GM21717 (cell line): ENCODE results near the gene ALPK3.
"Not testable (repeated sequence)": the region's sequence is repeated elsewhere in the genome, so short reads cannot be mapped to it uniquely, and the experiment has no call there.

Experiments
- ATAC-seq: cut with Tn5 transposase; IDR thresholded peaks from one replicate; pipeline ENCODE4 v1.9.1; 2021; ENCODE audit warnings: mild to moderate bottlenecking, moderate library complexity; ENCODE audit not compliant: unreplicated experiment

The ALPK3 gene

DNA sequence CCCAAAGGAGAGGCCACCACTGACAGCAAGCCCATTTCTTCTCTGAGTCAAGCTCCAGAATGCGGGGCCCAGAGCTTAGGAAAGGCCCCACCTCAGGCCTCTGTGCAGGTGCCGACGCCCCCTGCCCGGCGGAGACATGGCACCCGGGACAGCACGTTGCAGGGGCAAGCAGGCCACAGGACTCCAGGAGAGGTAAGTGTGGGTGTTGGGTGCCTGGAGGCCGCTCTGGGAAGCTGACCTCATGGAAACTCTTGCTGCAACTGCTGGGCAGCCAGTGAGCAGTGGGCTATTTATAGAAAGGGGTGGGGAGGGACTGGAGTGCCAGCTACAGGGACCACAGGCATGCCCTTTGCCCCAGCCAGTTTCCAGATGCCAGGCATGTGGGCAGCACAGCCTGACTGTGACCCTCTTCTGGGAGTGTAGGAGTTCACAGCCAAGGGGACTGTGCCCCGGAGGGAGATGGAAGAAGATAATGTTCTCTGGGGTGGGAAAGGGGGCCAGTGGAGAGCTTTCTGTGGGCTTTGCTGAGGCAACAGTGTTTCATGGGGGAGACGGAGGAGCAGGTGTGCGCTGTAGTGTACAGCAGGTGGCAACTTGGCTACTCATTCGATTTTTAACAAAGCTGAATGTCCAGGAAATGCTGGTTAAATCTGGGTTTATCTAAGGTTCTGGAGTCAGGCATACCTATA lies 23.7 kb downstream of the ALPK3 start:
- no peak for ATAC-seq

DNA sequence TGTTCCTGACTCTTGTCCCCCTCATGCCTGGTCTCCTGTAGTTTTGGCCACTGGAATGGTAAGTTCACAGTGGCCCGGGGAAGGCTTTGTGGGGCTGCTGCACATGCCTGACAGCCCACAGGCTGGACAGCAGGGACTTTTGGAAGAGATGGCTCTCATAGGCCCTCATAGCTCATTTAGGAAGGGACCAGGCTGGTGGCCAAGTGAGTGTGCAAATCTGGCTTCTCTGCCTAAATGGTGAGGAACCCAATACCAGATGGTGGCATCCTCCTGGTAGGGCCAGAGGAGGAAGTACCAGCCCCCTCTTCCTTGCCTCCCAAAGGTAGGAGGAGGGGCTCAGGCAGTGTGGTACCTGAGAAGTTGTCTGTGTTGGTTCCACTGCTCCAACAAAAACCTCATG lies 25.6 kb downstream of the ALPK3 start:
- no peak for ATAC-seq

- no peak for ATAC-seq
These were observed 27.8 kb downstream of the ALPK3 start for GRCh38 chr15:84844964-84845363.

DNA sequence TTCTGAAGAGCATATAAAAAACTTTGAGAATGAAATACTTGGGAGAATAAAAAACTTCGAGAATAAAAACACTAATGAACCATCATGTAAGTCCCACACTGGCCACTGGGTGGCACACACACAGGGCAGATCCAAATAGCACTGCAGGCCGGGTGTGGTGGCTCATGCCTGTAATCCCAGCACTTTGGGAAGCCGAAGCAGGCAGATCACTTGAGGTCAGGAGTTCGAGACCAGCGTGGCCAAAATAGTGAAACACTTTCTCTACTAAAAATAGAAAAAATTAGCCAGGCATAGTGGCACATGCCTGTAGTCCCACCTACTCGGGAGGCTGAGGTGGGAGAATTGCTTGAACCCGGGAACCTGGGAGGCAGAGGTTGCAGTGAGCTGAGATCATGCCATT lies 28.5 kb downstream of the ALPK3 start:
- not testable (repeated sequence) for ATAC-seq

GRCh38 chr15:84846269-84846668 lies 29.1 kb downstream of the ALPK3 start:
- ATAC-seq: no peak

- no peak for ATAC-seq
These were observed 30.2 kb downstream of the ALPK3 start for GRCh38 chr15:84847382-84847781.

DNA sequence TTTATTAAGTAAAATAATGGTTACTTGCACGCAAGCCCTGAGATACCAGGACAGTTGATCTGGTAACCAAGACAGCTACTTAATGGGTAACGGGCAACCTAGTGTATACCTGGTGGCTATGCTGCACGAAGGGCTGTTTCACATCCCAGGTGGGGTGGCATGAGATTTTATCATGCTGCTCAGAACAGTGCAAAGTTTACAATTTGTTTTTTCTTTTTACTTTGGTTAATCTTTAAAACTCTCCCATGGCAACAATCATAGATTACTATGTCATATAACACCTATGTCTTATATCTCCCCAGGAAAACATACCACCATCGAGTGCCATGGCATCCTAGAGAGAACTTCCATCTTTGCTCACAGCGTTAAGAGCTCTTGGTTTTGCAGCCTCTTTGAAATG lies 35.1 kb downstream of the ALPK3 start:
- no peak for ATAC-seq

- ATAC-seq: no peak
These were observed 38.0 kb downstream of the ALPK3 start for GRCh38 chr15:84855136-84855535.

GRCh38 chr15:84855765-84856164 lies 38.6 kb downstream of the ALPK3 start:
- ATAC-seq: no peak

DNA sequence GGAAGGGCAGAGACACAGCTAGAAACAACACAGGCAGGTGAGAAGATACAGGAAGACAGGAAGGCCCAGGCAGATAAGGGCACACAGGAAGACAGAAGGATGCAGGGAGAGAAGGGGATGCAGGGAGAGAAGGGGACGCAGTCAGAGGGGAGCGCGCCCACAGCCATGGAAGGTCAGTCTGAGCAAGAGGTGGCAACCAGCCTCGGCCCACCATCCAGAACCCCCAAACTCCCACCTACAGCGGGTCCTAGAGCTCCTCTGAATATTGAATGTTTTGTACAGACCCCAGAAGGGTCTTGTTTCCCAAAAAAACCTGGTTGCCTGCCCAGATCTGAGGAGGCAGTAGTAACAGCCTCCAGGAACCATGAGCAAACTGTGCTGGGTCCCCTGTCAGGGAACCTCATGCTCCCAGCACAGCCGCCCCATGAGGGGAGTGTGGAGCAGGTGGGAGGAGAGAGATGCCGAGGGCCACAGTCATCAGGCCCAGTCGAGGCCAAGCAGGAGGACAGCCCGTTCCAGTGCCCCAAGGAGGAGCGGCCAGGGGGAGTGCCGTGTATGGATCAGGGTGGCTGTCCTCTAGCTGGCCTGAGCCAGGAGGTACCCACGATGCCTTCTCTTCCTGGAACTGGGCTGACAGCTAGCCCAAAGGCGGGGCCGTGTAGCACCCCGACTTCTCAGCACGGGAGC lies 39.7 kb downstream of the ALPK3 start:
- no peak for ATAC-seq

DNA sequence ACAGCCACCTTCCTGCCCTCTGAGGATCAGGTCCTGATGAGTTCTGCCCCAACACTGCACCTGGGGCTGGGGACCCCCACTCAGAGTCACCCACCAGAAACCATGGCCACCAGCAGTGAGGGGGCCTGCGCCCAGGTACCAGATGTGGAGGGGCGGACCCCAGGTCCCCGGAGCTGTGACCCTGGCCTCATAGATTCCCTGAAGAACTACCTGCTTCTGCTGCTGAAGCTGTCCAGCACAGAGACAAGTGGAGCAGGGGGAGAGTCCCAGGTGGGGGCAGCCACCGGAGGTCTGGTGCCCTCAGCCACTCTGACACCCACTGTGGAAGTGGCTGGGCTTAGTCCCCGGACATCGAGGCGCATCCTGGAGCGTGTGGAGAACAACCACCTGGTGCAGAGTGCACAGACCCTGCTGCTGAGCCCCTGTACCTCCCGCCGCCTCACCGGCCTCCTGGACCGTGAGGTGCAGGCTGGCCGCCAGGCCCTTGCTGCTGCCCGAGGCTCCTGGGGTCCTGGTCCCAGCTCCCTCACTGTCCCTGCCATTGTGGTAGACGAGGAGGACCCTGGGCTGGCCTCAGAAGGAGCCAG lies 40.4 kb downstream of the ALPK3 start:
- no peak for ATAC-seq

DNA sequence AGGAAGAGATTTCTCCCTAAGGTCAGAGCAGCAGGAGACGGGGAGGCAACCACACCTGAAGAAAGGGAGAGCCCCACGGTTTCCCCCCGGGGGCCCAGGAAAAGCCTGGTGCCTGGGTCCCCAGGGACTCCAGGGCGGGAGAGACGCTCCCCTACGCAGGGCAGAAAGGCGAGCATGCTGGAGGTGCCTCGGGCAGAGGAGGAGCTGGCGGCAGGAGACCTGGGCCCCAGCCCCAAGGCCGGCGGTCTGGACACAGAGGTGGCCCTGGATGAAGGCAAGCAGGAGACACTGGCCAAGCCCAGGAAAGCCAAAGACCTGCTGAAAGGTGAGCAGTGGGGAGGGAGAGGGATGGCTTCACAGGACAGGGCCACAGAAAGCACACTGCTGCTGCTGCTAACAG lies 41.1 kb downstream of the ALPK3 start:
- ATAC-seq: no peak

DNA sequence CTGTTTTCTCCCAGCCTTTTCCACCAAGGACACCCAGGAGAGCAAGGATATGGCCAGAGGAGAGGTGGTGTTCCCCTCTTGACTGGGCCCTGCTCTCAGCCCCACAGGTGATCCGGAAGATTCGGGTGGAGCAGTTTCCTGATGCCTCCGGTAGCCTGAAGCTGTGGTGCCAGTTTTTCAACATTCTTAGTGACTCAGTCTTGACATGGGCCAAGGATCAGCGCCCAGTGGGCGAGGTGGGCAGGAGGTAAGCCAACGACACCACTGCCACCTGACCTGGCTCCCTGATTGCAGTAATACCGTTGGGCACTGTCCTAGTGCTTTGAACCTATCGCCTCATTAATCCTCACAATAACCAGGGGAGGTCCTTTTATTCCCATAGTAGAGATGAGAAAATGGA lies 42.0 kb downstream of the ALPK3 start:
- no peak for ATAC-seq

- no peak for ATAC-seq
These were observed 42.5 kb downstream of the ALPK3 start for GRCh38 chr15:84859651-84860050.

DNA sequence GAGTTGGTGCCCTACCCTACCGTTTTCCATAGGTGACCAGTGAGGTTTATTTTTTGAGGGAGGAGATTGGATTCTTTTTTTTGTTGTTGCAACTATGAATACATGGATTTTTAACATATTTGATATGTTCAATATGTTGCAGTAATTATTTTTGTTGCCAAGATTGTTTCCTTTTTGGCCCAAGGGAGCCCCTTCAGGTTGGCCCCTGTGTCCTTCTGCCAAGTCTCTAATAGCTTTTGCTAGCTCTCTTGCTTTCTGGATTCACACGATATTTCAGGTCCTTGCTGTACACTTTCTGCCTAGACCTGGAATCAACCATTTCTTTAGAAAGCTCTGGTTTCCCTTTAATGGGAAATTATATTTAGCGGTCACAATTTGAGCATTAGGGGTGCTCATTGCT lies 44.6 kb downstream of the ALPK3 start:
- no peak for ATAC-seq

DNA sequence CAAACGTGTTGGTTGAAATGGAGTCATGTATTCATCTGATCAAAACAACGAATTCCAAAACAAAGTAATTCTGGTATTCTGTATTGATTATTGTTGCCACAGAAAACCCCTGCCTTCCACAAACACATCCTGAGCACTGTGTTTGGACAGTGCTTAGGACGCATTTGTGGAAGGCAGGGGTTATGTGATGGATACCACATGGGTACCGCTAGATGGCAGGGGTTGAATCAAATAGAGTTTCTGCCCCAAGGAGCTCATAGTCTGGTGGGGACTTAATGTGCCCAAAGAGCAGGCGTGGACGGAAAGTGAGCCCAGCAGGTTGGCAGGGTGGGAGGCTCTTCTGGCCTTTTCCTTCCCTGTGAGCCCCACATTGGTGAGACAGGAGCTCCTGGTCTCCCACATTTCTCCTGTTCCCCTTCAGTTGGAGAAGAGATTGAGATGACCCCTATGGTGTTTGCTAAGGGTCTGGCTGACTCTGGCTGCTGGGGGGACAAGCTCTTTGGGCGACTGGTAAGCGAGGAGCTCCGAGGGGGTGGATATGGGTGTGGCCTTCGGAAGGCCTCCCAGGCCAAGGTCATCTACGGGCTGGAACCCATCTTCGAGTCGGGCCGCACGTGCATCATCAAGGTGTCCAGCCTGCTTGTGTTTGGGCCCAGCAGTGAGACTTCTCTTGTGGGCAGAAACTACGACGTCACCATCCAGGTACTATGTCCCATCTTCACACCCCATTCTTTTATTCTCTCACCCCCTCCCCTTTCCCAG lies 45.2 kb downstream of the ALPK3 start:
- ATAC-seq: no peak

GRCh38 chr15:84863565-84864443 lies 46.6 kb downstream of the ALPK3 start:
- no peak for ATAC-seq

- ATAC-seq: no peak
These were observed 47.3 kb downstream of the ALPK3 start for GRCh38 chr15:84864444-84864795.

DNA sequence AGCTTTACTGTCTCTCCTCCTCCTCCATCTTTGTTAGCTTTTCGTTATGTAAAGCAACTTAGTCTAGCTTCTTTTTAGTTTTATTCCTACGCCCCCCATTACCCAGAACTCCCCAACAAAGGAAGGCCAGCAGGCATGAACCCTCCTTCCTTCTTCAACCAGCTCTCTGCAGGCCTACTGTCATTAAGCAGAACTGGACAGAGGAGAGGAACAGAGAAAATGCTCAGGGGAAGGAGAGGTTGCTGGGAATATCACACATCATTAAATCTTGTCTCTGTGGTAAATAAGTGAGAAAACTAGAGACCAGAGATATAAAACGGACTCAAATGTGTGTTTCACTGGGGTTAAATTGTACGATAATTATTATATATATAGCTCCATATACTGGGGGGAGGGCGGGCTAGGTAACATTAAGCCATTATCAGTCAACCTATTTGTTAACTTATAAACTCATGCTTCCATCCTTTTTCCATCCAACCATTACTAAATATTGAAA lies 48.0 kb downstream of the ALPK3 start:
- no peak for ATAC-seq

GRCh38 chr15:84868037-84868880 lies 51.1 kb downstream of the ALPK3 start:
- no peak for ATAC-seq
